SH-SY5Y (cell line): ENCODE measurements around the gene PRB3.

Experiments
- GATA2 ChIP-seq: IDR thresholded peaks from 2 replicates; pipeline ENCODE4 v1.6.1; 2011; ENCODE audit warnings: mild to moderate bottlenecking, low read depth, low read length
- GATA3 ChIP-seq: IDR thresholded peaks from 2 replicates; pipeline ENCODE4 v1.6.1; 2011; ENCODE audit warnings: low read depth, mild to moderate bottlenecking, low read length, moderate library complexity

DNA sequence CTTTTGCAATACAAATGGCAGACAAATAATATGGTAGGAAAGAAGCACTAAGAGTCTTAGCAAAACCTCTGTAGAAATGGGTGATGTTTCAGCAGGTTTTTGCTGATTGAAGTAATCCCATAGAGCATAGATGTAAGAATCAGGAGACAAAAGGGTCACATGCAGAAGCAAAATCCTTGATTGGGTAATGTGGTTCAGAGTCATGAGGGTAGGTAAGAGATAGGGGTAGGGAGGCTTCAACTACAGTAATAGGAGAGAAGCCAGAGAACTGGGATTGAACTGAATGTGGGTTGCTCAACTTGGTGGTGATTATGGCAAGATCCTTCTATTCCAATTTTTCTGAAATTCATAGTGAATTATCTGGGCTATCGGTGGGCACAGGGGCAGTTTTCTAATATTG is 5.0 kb downstream of the PRB3 start:
- no peak for TF ChIP-seq GATA2
- TF ChIP-seq GATA3, result no peak
